Ovary (tissue), 9 donors: ENCODE data around the gene CACNA2D1. TPM values are rescaled to one million over a fixed set of nuclear protein-coding genes. Genes with fewer than 3 reads are reported as not detected.

Source experiments
- DNase-seq, 5 donors: peaks; one replicate each; pipeline ENCODE4 v3.0.0-alpha.2; 2019 to 2020
- H3K27ac ChIP-seq, 2 donors: fragments of 200-600 bp; one replicate each; pipeline versions ENCODE4 v1.5.1 to v1.8.0; 2019 to 2022
- H3K27me3 ChIP-seq: fragments of 200-600 bp; one replicate; pipeline ENCODE4 v1.8.0; 2022
- H3K36me3 ChIP-seq: fragments of 200-600 bp; sonication (generic); one replicate; pipeline ENCODE4 v1.5.1; 2019
- H3K4me1 ChIP-seq: one replicate; pipeline ENCODE4 v1.8.1; 2013; ENCODE audit warnings: mild to moderate bottlenecking, moderate library complexity; ENCODE audit not compliant: insufficient read depth
- H3K4me3 ChIP-seq: fragments of 200-600 bp; sonication (generic); one replicate; pipeline ENCODE4 v1.5.1; 2017
- H3K9me3 ChIP-seq, 2 donors: fragments of 200-600 bp in 1 of 2; sonication (generic) in 1 of 2; one replicate each; pipeline versions ENCODE4 v1.5.1 to v1.8.1; 2013 to 2019; ENCODE audit warnings: mild to moderate bottlenecking in 1 of 2, moderate library complexity in 1 of 2
- CTCF ChIP-seq, 3 donors: fragments of 450-650 bp in 2 of 3; fragments of 200-600 bp in 1 of 3; IDR thresholded peaks; one replicate each; pipeline versions ENCODE4 v1.5.1 to v1.8.0; 2016 to 2022; ENCODE audit warnings: antibody characterized with exemption in 3 of 3, mild to moderate bottlenecking in 1 of 3
- EP300 ChIP-seq: sonication (generic); formaldehyde crosslinking; IDR thresholded peaks from one replicate; pipeline ENCODE4 v1.6.1; 2017; ENCODE audit warnings: antibody characterized with exemption
- POLR2A ChIP-seq: fragments of 450-650 bp; IDR thresholded peaks from one replicate; pipeline ENCODE4 v1.6.1; 2017; ENCODE audit warnings: antibody characterized with exemption, mild to moderate bottlenecking, moderate library complexity
- WGBS, 3 donors: extraction: QIAGEN DNeasy Blood & Tissue Kit in 1 of 3; methylation state at CpG; one replicate each; pipeline versions ENCODE4 v1.1.5 to v1.1.7; 2013 to 2017; 5-methylcytosine and 5-hydroxymethylcytosine counted together
- intact Hi-C, 4 donors: fragments of 100-400 bp; cut with DNase I; formaldehyde crosslinking; loops; one replicate each; pipeline versions ENCODE4 v1.11.0 to v1.15.1; 2022 to 2023
- polyA plus RNA-seq, 2 donors: library from polyadenylated mRNA; stranded (reverse); fragments of 200-250 nt in 1 of 2; fragments of 350-450 nt in 1 of 2; fragmentation: Illumina TruSeq in 1 of 2; extraction: RNeasy Lipid Tissue Mini Kit (QIAGEN cat#74804) in 1 of 2; gene quantifications; one replicate each; pipeline ENCODE4 v1.2.3, GENCODE V29; 2013 to 2014
- total RNA-seq, 7 donors: library from RNA; depleted of rRNA in 2 of 7; stranded (reverse); fragments of >200 nt in 2 of 7; fragmentation: NEBNext Ultra II Directional in 3 of 7; extraction: Animal tissue kit (Norgen Biotek cat#: 25700) in 3 of 7; gene quantifications; one replicate each; pipeline versions ENCODE4 v1.1.0 to v1.2.4, GENCODE V29; 2016 to 2023
- donor health status: DM: no; HTN: no; CAD: no; lungs with moderate emphysema.
- donor health status: DM: no; HTN: no; CAD: no.
- donor health status: Bipolar disorder and iron deficiency.
- donor health status: DM: yes; HTN: yes; CAD: no.
- donor health status: DM: no; HTN: no; CAD: no.
- donor health status: DM: yes; HTN: yes; CAD: no.

CACNA2D1 gene
- total and polyA plus RNA-seq, 9 donors: 6.6 to 34.2 (median 18.8) TPM

GRCh38 chr7:82005056-82005455 lies 438.5 kb downstream of the CACNA2D1 start:
- no peaks in the 10 kb centered on the region for H3K9me3 ChIP-seq
- no peak for DNase-seq
- no peak overlapping the region for H3K4me3 ChIP-seq
- no peak for TF ChIP-seq POLR2A
- TF ChIP-seq CTCF (IDR thresholded peaks at IDR 0.05): no peak
- intact Hi-C loops: no loop called here
- no peaks in the 10 kb centered on the region for H3K36me3 ChIP-seq
- H3K27me3 ChIP-seq: no peaks in the 10 kb centered on the region
- WGBS, 3 donors: 95 to 98% (median 97%) methylated on average over 2 of the region's 2 CpGs
- H3K27ac ChIP-seq: no peak overlapping the region
- no peaks in the 10 kb centered on the region for H3K4me1 ChIP-seq

- intact Hi-C loops: no loop called here
- H3K27me3 ChIP-seq: no peaks in the 10 kb centered on the region
Measured at GRCh38 chr7:81993186-81993585, 450.4 kb downstream of the CACNA2D1 start.

GRCh38 chr7:81990395-81990794 lies 453.2 kb downstream of the CACNA2D1 start:
- Histone ChIP-seq H3K4me3 (no peak overlapping the region), H3K9me3 (no peaks in the 10 kb centered on the region), H3K27ac (no peak overlapping the region), H3K36me3 (no peaks in the 10 kb centered on the region), H3K27me3 (no peaks in the 10 kb centered on the region), H3K4me1 (no peaks in the 10 kb centered on the region)
- no peak for TF ChIP-seq POLR2A
- no peak for TF ChIP-seq CTCF (IDR thresholded peaks at IDR 0.05)
- no peak for TF ChIP-seq EP300
- intact Hi-C loops: no loop called here
- WGBS, 3 donors: 91 to 96% (median 92%) methylated on average over 2 of the region's 2 CpGs
- DNase-seq: no peak

More at GRCh38 chr7:81993186-81993585, 450.4 kb downstream of the CACNA2D1 start:
- DNase-seq: no peak
- H3K27ac ChIP-seq: no peak overlapping the region
- H3K9me3 ChIP-seq: no peaks in the 10 kb centered on the region
- no peak for TF ChIP-seq EP300
- TF ChIP-seq CTCF (IDR thresholded peaks at IDR 0.05): no peak
- TF ChIP-seq POLR2A: no peak
- H3K4me3 ChIP-seq: no peak overlapping the region
- no peaks in the 10 kb centered on the region for H3K4me1 ChIP-seq
- no peaks in the 10 kb centered on the region for H3K36me3 ChIP-seq

GRCh38 chr7:81986723-81987470 lies 456.7 kb downstream of the CACNA2D1 start:
- Histone ChIP-seq H3K27ac (no peak overlapping the region), H3K27me3 (no peaks in the 10 kb centered on the region), H3K4me3 (no peak overlapping the region), H3K4me1 (no peaks in the 10 kb centered on the region), H3K9me3 (no peaks in the 10 kb centered on the region), H3K36me3 (no peaks in the 10 kb centered on the region)
- intact Hi-C loops: no loop called here
- no peak for DNase-seq
- WGBS, 3 donors: 77 to 93% (median 91%) methylated on average over 3 of the region's 3 CpGs
- no peak for TF ChIP-seq POLR2A
- no peak for TF ChIP-seq CTCF (IDR thresholded peaks at IDR 0.05)
- TF ChIP-seq EP300: no peak
